Neural cell (in vitro differentiated cells): ENCODE measurements around the gene TMEM121. TPM values are rescaled to one million over a fixed set of nuclear protein-coding genes. Genes with fewer than 3 reads are reported as not detected.

Experiments used
- H2AFZ ChIP-seq: fragments of 200-600, 300-800 bp; sonication (generic), shearing (Covaris generic); 2 replicates; pipeline ENCODE4 v1.6.0; 2014; ENCODE audit warnings: low read depth, mild to moderate bottlenecking, antibody characterized with exemption, low read length, moderate library complexity
- H3F3A ChIP-seq: fragments of 200-600 bp; shearing (Covaris generic); 2 replicates; pipeline ENCODE4 v1.6.1; 2016; ENCODE audit warnings: mild to moderate bottlenecking, moderate library complexity, mixed read lengths, antibody characterized with exemption, low read length; ENCODE audit not compliant: insufficient read depth, poor library complexity, severe bottlenecking
- H3K27ac ChIP-seq: fragments of 200-600, 300-800 bp; sonication (generic), shearing (Covaris generic); 2 replicates; pipeline ENCODE4 v1.5.1; 2014; ENCODE audit warnings: mild to moderate bottlenecking, low read length, moderate library complexity
- H3K27me3 ChIP-seq: fragments of 300-800, 200-600 bp; sonication (generic), shearing (Covaris generic); 2 replicates; pipeline ENCODE4 v1.6.0; 2014; ENCODE audit warnings: mild to moderate bottlenecking, low read depth, low read length, moderate library complexity; ENCODE audit not compliant: insufficient read depth
- H3K36me3 ChIP-seq: fragments of 300-800, 200-600 bp; sonication (generic), shearing (Covaris generic); 2 replicates; pipeline ENCODE4 v1.5.1; 2014; ENCODE audit warnings: mild to moderate bottlenecking, antibody characterized with exemption, low read length, moderate library complexity; ENCODE audit not compliant: insufficient read depth
- H3K4me2 ChIP-seq: fragments of 300-800, 200-600 bp; sonication (generic), shearing (Covaris generic); 2 replicates; pipeline ENCODE4 v1.6.0; 2014; ENCODE audit warnings: mild to moderate bottlenecking, low read length
- H3K4me3 ChIP-seq: fragments of 300-800, 200-600 bp; sonication (generic), shearing (Covaris generic); 2 replicates; pipeline ENCODE4 v1.5.1; 2014; ENCODE audit warnings: mild to moderate bottlenecking, low read length, moderate library complexity
- H3K79me2 ChIP-seq: fragments of 200-600 bp; shearing (Covaris generic); replicated peaks from 2 replicates; pipeline ENCODE4 v1.6.0; 2014; ENCODE audit warnings: mild to moderate bottlenecking, low read length, moderate library complexity; ENCODE audit not compliant: insufficient read depth
- H3K9ac ChIP-seq: fragments of 300-800, 200-600 bp; sonication (generic), shearing (Covaris generic); 2 replicates; pipeline ENCODE4 v1.6.1; 2016; ENCODE audit warnings: mild to moderate bottlenecking, low read length, mixed read lengths
- H3K9me2 ChIP-seq: fragments of 200-600 bp; shearing (Covaris generic); 2 replicates; pipeline ENCODE4 v1.6.1; 2016; ENCODE audit warnings: mild to moderate bottlenecking, low read length, mixed read lengths; ENCODE audit not compliant: insufficient read depth
- H3K9me3 ChIP-seq: fragments of 200-600, 300-800 bp; sonication (generic), shearing (Covaris generic); 2 replicates; pipeline ENCODE4 v1.6.1; 2016; ENCODE audit warnings: mild to moderate bottlenecking, mixed run types, low read length, moderate library complexity, mixed read lengths
- H4K20me1 ChIP-seq: fragments of 200-600 bp; shearing (Covaris generic); 2 replicates; pipeline ENCODE4 v1.6.1; 2016; ENCODE audit warnings: mild to moderate bottlenecking, mixed run types; ENCODE audit not compliant: insufficient read depth
- CTCF ChIP-seq: fragments of 450-650 bp; IDR thresholded peaks from 2 replicates; pipeline ENCODE4 v1.5.1; 2014; ENCODE audit warnings: antibody characterized with exemption, mild to moderate bottlenecking, moderate library complexity; ENCODE audit not compliant: poor library complexity, severe bottlenecking
- EP300 ChIP-seq: fragments of 450-650 bp; conservative IDR thresholded peaks from 2 replicates; pipeline ENCODE4 v1.6.1; 2014; ENCODE audit warnings: antibody characterized with exemption, mild to moderate bottlenecking, moderate library complexity; ENCODE audit not compliant: poor library complexity, severe bottlenecking
- EZH2 ChIP-seq: fragments of 200-600, 300-800 bp; shearing (Covaris generic), sonication (generic); IDR thresholded peaks from 2 replicates; pipeline ENCODE4 v1.6.1; 2014; ENCODE audit warnings: antibody characterized with exemption, low read length, borderline replicate concordance, mild to moderate bottlenecking; ENCODE audit not compliant: insufficient read depth, poor library complexity, severe bottlenecking
- MXI1 ChIP-seq: fragments of 450-650 bp; conservative IDR thresholded peaks from 2 replicates; pipeline ENCODE4 v1.6.1; 2014; ENCODE audit warnings: antibody characterized with exemption, mild to moderate bottlenecking; ENCODE audit not compliant: poor library complexity, severe bottlenecking
- POLR2AphosphoS5 ChIP-seq: IDR thresholded peaks from 2 replicates; pipeline ENCODE4 v1.6.1; 2012
- RAD21 ChIP-seq: fragments of 450-650 bp; conservative IDR thresholded peaks from 2 replicates; pipeline ENCODE4 v1.6.1; 2014; ENCODE audit warnings: antibody characterized with exemption, mild to moderate bottlenecking, moderate library complexity
- REST ChIP-seq: IDR thresholded peaks from 2 replicates; pipeline ENCODE4 v1.6.1; 2012; ENCODE audit warnings: borderline replicate concordance
- SMC3 ChIP-seq: fragments of 450-650 bp; conservative IDR thresholded peaks from 2 replicates; pipeline ENCODE4 v1.6.1; 2014; ENCODE audit warnings: antibody characterized with exemption, mild to moderate bottlenecking, moderate library complexity; ENCODE audit not compliant: poor library complexity
- TAF1 ChIP-seq: IDR thresholded peaks from 2 replicates; pipeline ENCODE4 v1.6.1; 2012; ENCODE audit warnings: low read depth
- polyA plus RNA-seq: library from polyadenylated mRNA; depleted of rRNA; stranded (reverse); fragments of >200 nt; gene quantifications from 2 replicates; pipeline ENCODE4 v1.2.3, GENCODE V29; 2014

TMEM121 gene
- polyA plus RNA-seq, 1 donor from 2014 or later = 19.5 TPM

- Histone ChIP-seq H3K36me3 (no peaks in the 10 kb centered on the region), H4K20me1 (no peaks in the 10 kb centered on the region), H3K27ac (no peak overlapping the region), H3K9ac (no peak overlapping the region), H3K4me2 (no peak overlapping the region), H3K9me2 (no peaks in the 10 kb centered on the region), H2AFZ (no peak overlapping the region), H3F3A (no peaks in the 10 kb centered on the region), H3K79me2 (no peaks in the 10 kb centered on the region), H3K27me3 (no peaks in the 10 kb centered on the region), H3K9me3 (no peaks in the 10 kb centered on the region), H3K4me3 (no peak overlapping the region)
- TF ChIP-seq REST (no peak), TAF1 (no peak), EP300 (no peak)
Measured at GRCh38 chr14:105508601-105509000, 17.8 kb upstream of the TMEM121 start.

DNA sequence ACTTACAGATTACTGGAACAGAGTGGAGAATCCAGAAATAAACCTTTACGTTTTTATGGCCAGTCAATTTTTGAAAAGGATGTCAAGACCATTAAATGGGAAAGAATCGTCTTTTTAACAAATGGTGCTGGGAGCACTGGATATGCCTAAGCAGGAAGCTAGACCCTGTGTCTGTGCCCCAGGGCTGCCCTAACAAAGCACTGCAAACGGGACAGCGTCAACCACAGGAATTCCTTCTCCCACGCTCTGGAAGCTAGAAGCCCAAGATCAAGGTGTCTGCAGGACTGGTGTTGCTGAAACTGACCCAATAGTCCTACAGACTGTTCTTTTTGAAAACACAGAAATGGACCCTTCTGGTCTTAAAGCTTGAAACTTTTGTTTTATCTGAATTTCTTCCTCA lies 9.3 kb upstream of the TMEM121 start:
- H4K20me1 ChIP-seq = no peaks in the 10 kb centered on the region
- no peak overlapping the region for H3K27ac ChIP-seq
- H3K36me3 ChIP-seq = no peaks in the 10 kb centered on the region
- no peak overlapping the region for H3K4me2 ChIP-seq
- no peaks in the 10 kb centered on the region for H3K27me3 ChIP-seq
- H3K9me2 ChIP-seq = no peaks in the 10 kb centered on the region
- no peaks in the 10 kb centered on the region for H3K79me2 ChIP-seq
- no peaks in the 10 kb centered on the region for H3K9me3 ChIP-seq
- H3K9ac ChIP-seq = no peak overlapping the region
- TF ChIP-seq MXI1 (no peak), REST (no peak), POLR2AphosphoS5 (no peak), CTCF (no peak), SMC3 (no peak), EP300 (no peak), RAD21 (no peak), TAF1 (no peak), EZH2 (no peak)
- no peaks in the 10 kb centered on the region for H3F3A ChIP-seq
- no peak overlapping the region for H2AFZ ChIP-seq
- no peak overlapping the region for H3K4me3 ChIP-seq
